ENCODE results near the gene HTRA3. TPM values are rescaled to one million over a fixed set of nuclear protein-coding genes. Genes with fewer than 3 reads are reported as not detected.

Gene HTRA3
- total and polyA plus RNA-seq, 2 experiments from 2014 or later = 6.9 to 15.7 TPM

GRCh38 chr4:8228319-8229250 is 41.0 kb upstream of the HTRA3 start:
- Histone ChIP-seq H3K36me3 (no peaks in the 10 kb centered on the region), H3K4me3 (no peak overlapping the region), H3K4me1 (ENCODE audit: low read depth) (peaks cover 10% of the 10 kb centered on the region), H3K27me3 (no peaks in the 10 kb centered on the region), H3K9me3 (ENCODE audit: low read depth) (no peaks in the 10 kb centered on the region), H3K27ac (no peak overlapping the region)
- no peak for TF ChIP-seq CTCF (IDR thresholded peaks at IDR 0.05; ENCODE audit: low read depth, low read length)
- DNase-seq (ENCODE audit: low read depth in 1 of 2, low spot score in 1 of 2) = peak in 1 of 2 donors; percentile 84

- H3K27me3 ChIP-seq = no peaks in the 10 kb centered on the region
- no peaks in the 10 kb centered on the region for H3K9me3 ChIP-seq (ENCODE audit: low read depth)
- DNase-seq (ENCODE audit: low read depth in 1 of 2, low spot score in 1 of 2) = no peak
- no peaks in the 10 kb centered on the region for H3K36me3 ChIP-seq
- H3K4me3 ChIP-seq = no peak overlapping the region
- no peak overlapping the region for H3K27ac ChIP-seq
- peaks cover 10% of the 10 kb centered on the region for H3K4me1 ChIP-seq (ENCODE audit: low read depth)
- no peak for TF ChIP-seq CTCF (IDR thresholded peaks at IDR 0.05; ENCODE audit: low read depth, low read length)
Observed at GRCh38 chr4:8229331-8229975, 40.1 kb upstream of the HTRA3 start.

- no peak for TF ChIP-seq CTCF (IDR thresholded peaks at IDR 0.05; ENCODE audit: low read depth, low read length)
- Histone ChIP-seq H3K27ac (no peak overlapping the region), H3K4me1 (ENCODE audit: low read depth) (peaks cover 10% of the 10 kb centered on the region), H3K9me3 (ENCODE audit: low read depth) (no peaks in the 10 kb centered on the region), H3K36me3 (no peaks in the 10 kb centered on the region), H3K27me3 (no peaks in the 10 kb centered on the region), H3K4me3 (no peak overlapping the region)
- no peak for DNase-seq (ENCODE audit: low read depth in 1 of 2, low spot score in 1 of 2)
Observed at GRCh38 chr4:8230033-8230432, 39.5 kb upstream of the HTRA3 start.

GRCh38 chr4:8230891-8231290 is 38.7 kb upstream of the HTRA3 start:
- Histone ChIP-seq H3K27me3 (no peaks in the 10 kb centered on the region), H3K27ac (no peak overlapping the region), H3K4me1 (ENCODE audit: low read depth) (peaks cover 6% of the 10 kb centered on the region), H3K4me3 (no peak overlapping the region), H3K9me3 (ENCODE audit: low read depth) (no peaks in the 10 kb centered on the region), H3K36me3 (no peaks in the 10 kb centered on the region)
- no peak for DNase-seq (ENCODE audit: low read depth in 1 of 2, low spot score in 1 of 2)
- no peak for TF ChIP-seq CTCF (IDR thresholded peaks at IDR 0.05; ENCODE audit: low read depth, low read length)

- no peak overlapping the region for H3K4me3 ChIP-seq
- TF ChIP-seq CTCF (IDR thresholded peaks at IDR 0.05; ENCODE audit: low read depth, low read length) = no peak
- no peak overlapping the region for H3K27ac ChIP-seq
- H3K27me3 ChIP-seq = no peaks in the 10 kb centered on the region
- no peaks in the 10 kb centered on the region for H3K9me3 ChIP-seq (ENCODE audit: low read depth)
- H3K36me3 ChIP-seq = no peaks in the 10 kb centered on the region
- DNase-seq (ENCODE audit: low read depth in 1 of 2, low spot score in 1 of 2) = no peak
- H3K4me1 ChIP-seq (ENCODE audit: low read depth) = no peaks in the 10 kb centered on the region
Observed at GRCh38 chr4:8231551-8232049, 38.0 kb upstream of the HTRA3 start.

Data from cardiac muscle cell (in vitro differentiated cells and primary cell).